Activated T-cell treated with anti-CD3 and anti-CD28 coated beads, Interleukin-2, amount 50 U/mL, for 72 hours (primary cell): ENCODE results near the gene ALLC. TPM values are rescaled to one million over a fixed set of nuclear protein-coding genes. Genes with fewer than 3 reads are reported as not detected.
"Not testable (repeated sequence)": the region's sequence is repeated elsewhere in the genome, so short reads cannot be mapped to it uniquely, and the experiment has no call there.

Source experiments
- ATAC-seq, 2 donors: fragments of 150-1000 bp; cut with Tn5 transposase; replicated peaks in 1 of 2; 2 replicates each; pipeline ENCODE4 v1.10.0; 2021; ENCODE audit warnings: moderate library complexity in 2 of 2, mild to moderate bottlenecking in 1 of 2
- DNase-seq, 2 donors: peaks; one replicate each; pipeline ENCODE4 v3.0.0; 2021 to 2022; ENCODE audit warnings: mixed read lengths in 1 of 2
- H3K27ac Mint-ChIP-seq: one replicate; pipeline ENCODE4 v1.8.0; 2022; ENCODE audit warnings: mild to moderate bottlenecking, moderate library complexity, mixed read lengths
- H3K27me3 Mint-ChIP-seq: one replicate; pipeline ENCODE4 v1.8.0; 2022; ENCODE audit warnings: low read depth, mixed read lengths
- H3K36me3 Mint-ChIP-seq, 2 donors: one replicate each; pipeline ENCODE4 v1.8.0; 2022; ENCODE audit warnings: mixed read lengths in 2 of 2, mild to moderate bottlenecking in 1 of 2; ENCODE audit not compliant: insufficient read depth in 2 of 2
- H3K4me1 Mint-ChIP-seq: one replicate; pipeline ENCODE4 v1.8.0; 2022; ENCODE audit warnings: low read depth, mixed read lengths
- H3K4me3 Mint-ChIP-seq, 2 donors: one replicate each; pipeline ENCODE4 v1.8.0; 2022; ENCODE audit warnings: mild to moderate bottlenecking in 2 of 2, mixed read lengths in 2 of 2, moderate library complexity in 2 of 2
- H3K9me3 Mint-ChIP-seq, 2 donors: one replicate each; pipeline ENCODE4 v1.8.0; 2022; ENCODE audit warnings: mixed read lengths in 2 of 2
- total RNA-seq, 2 donors: library from RNA; stranded (reverse); gene quantifications; one replicate each; pipeline ENCODE4 v1.2.3, GENCODE V29; 2022

ALLC gene
- total RNA-seq, 2 donors from 2014 or later, result not detected

GRCh38 chr2:3656762-3657721 is 958 bp upstream of the ALLC start:
- Mint-ChIP-seq H3K27ac (no peak overlapping the region), H3K36me3 (no peaks in the 10 kb centered on the region), H3K9me3 (no peaks in the 10 kb centered on the region), H3K27me3 (no peaks in the 10 kb centered on the region), H3K4me3 (no peak overlapping the region), H3K4me1 (peaks cover 9% of the 10 kb centered on the region)
- no peak for ATAC-seq
- DNase-seq, result no peak

GRCh38 chr2:3659447-3660432 is 1.7 kb downstream of the ALLC start:
- Mint-ChIP-seq H3K9me3 (no peaks in the 10 kb centered on the region), H3K27me3 (peaks cover 9% of the 10 kb centered on the region), H3K27ac (no peak overlapping the region), H3K4me1 (peaks cover 5% of the 10 kb centered on the region), H3K36me3 (no peaks in the 10 kb centered on the region), H3K4me3 (no peak overlapping the region)
- no peak for DNase-seq
- peak in 1 of 2 donors; percentile 28 for ATAC-seq

GRCh38 chr2:3660640-3661039 is 2.6 kb downstream of the ALLC start:
- ATAC-seq, H3K27ac Mint-ChIP-seq, H3K4me3 Mint-ChIP-seq, H3K36me3 Mint-ChIP-seq, H3K4me1 Mint-ChIP-seq, H3K9me3 Mint-ChIP-seq: not testable (repeated sequence)
- peak in 1 of 2 donors; percentile 23 for DNase-seq
- peaks cover 12% of the 10 kb centered on the region for H3K27me3 Mint-ChIP-seq

GRCh38 chr2:3661149-3661660 is 3.2 kb downstream of the ALLC start:
- DNase-seq (no peak), ATAC-seq (no peak)
- Mint-ChIP-seq H3K4me1 (peaks cover 5% of the 10 kb centered on the region), H3K9me3 (peaks cover 0 to 2% of the 10 kb centered on the region in 2 donors), H3K4me3 (no peak overlapping the region), H3K27me3 (peaks cover 17% of the 10 kb centered on the region), H3K36me3 (no peaks in the 10 kb centered on the region), H3K27ac (no peak overlapping the region)

GRCh38 chr2:3662239-3662638 is 4.2 kb downstream of the ALLC start:
- DNase-seq (no peak), ATAC-seq (peak in 1 of 2 donors; percentile 32)
- Mint-ChIP-seq H3K4me1 (peaks cover 5% of the 10 kb centered on the region), H3K36me3 (no peaks in the 10 kb centered on the region), H3K27me3 (peaks cover 17% of the 10 kb centered on the region), H3K27ac (no peak overlapping the region), H3K9me3 (peaks cover 0 to 2% of the 10 kb centered on the region in 2 donors), H3K4me3 (no peak overlapping the region)

GRCh38 chr2:3664118-3664517 is 6.1 kb downstream of the ALLC start:
- no peak for DNase-seq
- ATAC-seq, result no peak
- Mint-ChIP-seq H3K27me3 (peaks cover 23% of the 10 kb centered on the region), H3K4me3 (no peak overlapping the region), H3K9me3 (peaks cover 0 to 2% of the 10 kb centered on the region in 2 donors), H3K4me1 (peaks cover 5% of the 10 kb centered on the region), H3K36me3 (no peaks in the 10 kb centered on the region), H3K27ac (no peak overlapping the region)

GRCh38 chr2:3664925-3665324 is 6.9 kb downstream of the ALLC start:
- no peak for ATAC-seq
- H3K36me3 Mint-ChIP-seq, result no peaks in the 10 kb centered on the region
- H3K27me3 Mint-ChIP-seq, result peaks cover 23% of the 10 kb centered on the region
- H3K27ac Mint-ChIP-seq, result no peak overlapping the region
- H3K4me1 Mint-ChIP-seq, result peaks cover 5% of the 10 kb centered on the region
- DNase-seq, result no peak
- H3K9me3 Mint-ChIP-seq, result peaks cover 0 to 2% of the 10 kb centered on the region in 2 donors
- H3K4me3 Mint-ChIP-seq, result no peak overlapping the region

GRCh38 chr2:3665886-3666612 is 8.0 kb downstream of the ALLC start:
- H3K27ac Mint-ChIP-seq, result no peak overlapping the region
- H3K27me3 Mint-ChIP-seq, result peaks cover 23% of the 10 kb centered on the region
- no peaks in the 10 kb centered on the region for H3K4me1 Mint-ChIP-seq
- peaks cover 0 to 2% of the 10 kb centered on the region in 2 donors for H3K9me3 Mint-ChIP-seq
- DNase-seq, result no peak
- H3K4me3 Mint-ChIP-seq, result no peak overlapping the region
- no peak for ATAC-seq
- no peaks in the 10 kb centered on the region for H3K36me3 Mint-ChIP-seq

- DNase-seq (no peak), ATAC-seq (no peak)
- Mint-ChIP-seq H3K36me3 (no peaks in the 10 kb centered on the region), H3K4me1 (no peaks in the 10 kb centered on the region), H3K9me3 (peaks cover 0 to 2% of the 10 kb centered on the region in 2 donors), H3K27ac (no peak overlapping the region), H3K27me3 (peaks cover 23% of the 10 kb centered on the region), H3K4me3 (no peak overlapping the region)
These were observed 8.6 kb downstream of the ALLC start for GRCh38 chr2:3666613-3666975.

GRCh38 chr2:3667151-3667631 is 9.2 kb downstream of the ALLC start:
- peaks cover 0 to 2% of the 10 kb centered on the region in 2 donors for H3K9me3 Mint-ChIP-seq
- no peak for ATAC-seq
- H3K4me3 Mint-ChIP-seq, result no peak overlapping the region
- no peak overlapping the region for H3K27ac Mint-ChIP-seq
- H3K4me1 Mint-ChIP-seq, result no peaks in the 10 kb centered on the region
- H3K27me3 Mint-ChIP-seq, result peaks cover 23% of the 10 kb centered on the region
- DNase-seq, result no peak
- H3K36me3 Mint-ChIP-seq, result no peaks in the 10 kb centered on the region

GRCh38 chr2:3669656-3670055 is 11.7 kb downstream of the ALLC start:
- H3K27me3 Mint-ChIP-seq, result peaks cover 20% of the 10 kb centered on the region
- H3K36me3 Mint-ChIP-seq, result no peaks in the 10 kb centered on the region
- no peak overlapping the region for H3K4me3 Mint-ChIP-seq
- ATAC-seq (no peak), DNase-seq (no peak)
- H3K4me1 Mint-ChIP-seq, result no peaks in the 10 kb centered on the region
- H3K9me3 Mint-ChIP-seq, result peaks cover 0 to 2% of the 10 kb centered on the region in 2 donors
- H3K27ac Mint-ChIP-seq, result no peak overlapping the region

- no peaks in the 10 kb centered on the region for H3K36me3 Mint-ChIP-seq
- H3K4me3 Mint-ChIP-seq, result no peak overlapping the region
- no peak for ATAC-seq
- H3K27ac Mint-ChIP-seq, result no peak overlapping the region
- peaks cover 0 to 2% of the 10 kb centered on the region in 2 donors for H3K9me3 Mint-ChIP-seq
- no peak for DNase-seq
- no peaks in the 10 kb centered on the region for H3K4me1 Mint-ChIP-seq
- H3K27me3 Mint-ChIP-seq, result peaks cover 24% of the 10 kb centered on the region
These were observed 12.4 kb downstream of the ALLC start for GRCh38 chr2:3670376-3670775.
